ENCODE results near the gene PALM2AKAP2.

The PALM2AKAP2 gene

DNA sequence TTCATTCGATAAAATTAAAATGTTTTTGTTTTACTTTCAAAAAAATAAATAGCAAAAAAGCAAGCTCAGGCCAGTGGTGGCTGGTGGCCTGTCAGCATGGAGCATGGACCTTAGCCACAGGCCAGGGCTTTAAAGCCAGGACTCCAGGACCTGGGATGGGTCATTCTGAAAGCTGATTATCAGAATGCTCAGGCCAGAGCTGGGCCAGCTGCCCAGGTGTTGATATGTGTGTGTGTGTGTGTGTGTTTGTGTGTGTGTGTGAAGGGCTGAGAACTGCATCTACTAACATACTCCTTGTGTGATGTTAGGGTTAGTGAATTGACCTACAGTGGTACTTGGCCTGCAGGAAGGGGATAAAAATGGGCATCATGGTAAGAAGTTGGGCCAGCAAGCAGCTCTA, 21.5 kb downstream of the PALM2AKAP2 start:
- no peaks in the 10 kb centered on the region for H3K36me3 ChIP-seq (ENCODE audit: insufficient read depth, low read length)
- H3K4me2 ChIP-seq (ENCODE audit: low read length) = no peak overlapping the region
- H3K27ac ChIP-seq (ENCODE audit: low read depth, low read length, poor library complexity, severe bottlenecking) = no peak overlapping the region
- no peaks in the 10 kb centered on the region for H3K4me1 ChIP-seq (ENCODE audit: insufficient read depth, low read length, severe bottlenecking)
- no peaks in the 10 kb centered on the region for H3K9me3 ChIP-seq (ENCODE audit: low read length)
- no peaks in the 10 kb centered on the region for H3K27me3 ChIP-seq (ENCODE audit: insufficient read depth, low read length)
- no peak overlapping the region for H3K4me3 ChIP-seq (ENCODE audit: low read depth, low read length, poor library complexity, severe bottlenecking)
- H3K9me2 ChIP-seq (ENCODE audit: low read depth, low read length) = no peaks in the 10 kb centered on the region
- H3K9ac ChIP-seq (ENCODE audit: low read length) = no peak overlapping the region
- H4K20me1 ChIP-seq (ENCODE audit: insufficient read depth, low read length) = no peaks in the 10 kb centered on the region
- no peaks in the 10 kb centered on the region for H3K79me2 ChIP-seq (ENCODE audit: insufficient read depth, low read length)
- no peak overlapping the region for H2AFZ ChIP-seq (ENCODE audit: low read length)
- TF ChIP-seq, protein P1, sequence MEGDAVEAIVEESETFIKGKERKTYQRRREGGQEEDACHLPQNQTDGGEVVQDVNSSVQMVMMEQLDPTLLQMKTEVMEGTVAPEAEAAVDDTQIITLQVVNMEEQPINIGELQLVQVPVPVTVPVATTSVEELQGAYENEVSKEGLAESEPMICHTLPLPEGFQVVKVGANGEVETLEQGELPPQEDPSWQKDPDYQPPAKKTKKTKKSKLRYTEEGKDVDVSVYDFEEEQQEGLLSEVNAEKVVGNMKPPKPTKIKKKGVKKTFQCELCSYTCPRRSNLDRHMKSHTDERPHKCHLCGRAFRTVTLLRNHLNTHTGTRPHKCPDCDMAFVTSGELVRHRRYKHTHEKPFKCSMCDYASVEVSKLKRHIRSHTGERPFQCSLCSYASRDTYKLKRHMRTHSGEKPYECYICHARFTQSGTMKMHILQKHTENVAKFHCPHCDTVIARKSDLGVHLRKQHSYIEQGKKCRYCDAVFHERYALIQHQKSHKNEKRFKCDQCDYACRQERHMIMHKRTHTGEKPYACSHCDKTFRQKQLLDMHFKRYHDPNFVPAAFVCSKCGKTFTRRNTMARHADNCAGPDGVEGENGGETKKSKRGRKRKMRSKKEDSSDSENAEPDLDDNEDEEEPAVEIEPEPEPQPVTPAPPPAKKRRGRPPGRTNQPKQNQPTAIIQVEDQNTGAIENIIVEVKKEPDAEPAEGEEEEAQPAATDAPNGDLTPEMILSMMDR (IDR thresholded peaks at IDR 0.05; ENCODE audit: low read length) = no peak
- TF ChIP-seq EZH2 (IDR thresholded peaks at IDR 0.05; ENCODE audit: borderline replicate concordance, low read length) = no peak
- H3F3A ChIP-seq (ENCODE audit: insufficient read depth, low read length) = no peaks in the 10 kb centered on the region

DNA sequence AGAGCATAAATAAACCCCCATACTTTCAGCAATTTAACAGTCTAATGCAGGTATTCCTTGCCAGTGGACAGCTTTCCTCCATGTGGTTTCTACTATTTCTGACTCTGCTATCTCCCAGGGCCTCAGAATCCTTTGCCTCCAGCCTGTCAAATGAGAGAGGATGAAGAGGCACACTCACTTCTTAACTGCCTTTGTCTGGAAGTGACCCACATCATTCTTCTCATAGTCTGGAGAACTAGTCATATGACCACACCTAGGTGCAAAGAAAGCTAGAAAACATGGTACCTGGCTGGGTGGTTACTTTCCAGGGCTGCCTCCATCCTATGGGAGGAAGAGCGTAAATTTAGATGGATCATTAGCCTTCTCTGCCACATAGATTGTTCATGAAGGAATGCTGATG, 22.5 kb downstream of the PALM2AKAP2 start:
- Histone ChIP-seq H3F3A (ENCODE audit: insufficient read depth, low read length) (no peaks in the 10 kb centered on the region), H3K36me3 (ENCODE audit: insufficient read depth, low read length) (no peaks in the 10 kb centered on the region), H3K79me2 (ENCODE audit: insufficient read depth, low read length) (no peaks in the 10 kb centered on the region), H3K4me3 (ENCODE audit: low read depth, low read length, poor library complexity, severe bottlenecking) (no peak overlapping the region), H4K20me1 (ENCODE audit: insufficient read depth, low read length) (no peaks in the 10 kb centered on the region), H3K4me1 (ENCODE audit: insufficient read depth, low read length, severe bottlenecking) (no peaks in the 10 kb centered on the region), H3K27me3 (ENCODE audit: insufficient read depth, low read length) (no peaks in the 10 kb centered on the region), H3K9me2 (ENCODE audit: low read depth, low read length) (no peaks in the 10 kb centered on the region), H3K4me2 (ENCODE audit: low read length) (no peak overlapping the region), H3K9me3 (ENCODE audit: low read length) (no peaks in the 10 kb centered on the region), H3K27ac (ENCODE audit: low read depth, low read length, poor library complexity, severe bottlenecking) (no peak overlapping the region), H3K9ac (ENCODE audit: low read length) (no peak overlapping the region), H2AFZ (ENCODE audit: low read length) (no peak overlapping the region)
- TF ChIP-seq, protein P1 (IDR thresholded peaks at IDR 0.05; ENCODE audit: low read length) = no peak
- no peak for TF ChIP-seq EZH2 (IDR thresholded peaks at IDR 0.05; ENCODE audit: borderline replicate concordance, low read length)

DNA sequence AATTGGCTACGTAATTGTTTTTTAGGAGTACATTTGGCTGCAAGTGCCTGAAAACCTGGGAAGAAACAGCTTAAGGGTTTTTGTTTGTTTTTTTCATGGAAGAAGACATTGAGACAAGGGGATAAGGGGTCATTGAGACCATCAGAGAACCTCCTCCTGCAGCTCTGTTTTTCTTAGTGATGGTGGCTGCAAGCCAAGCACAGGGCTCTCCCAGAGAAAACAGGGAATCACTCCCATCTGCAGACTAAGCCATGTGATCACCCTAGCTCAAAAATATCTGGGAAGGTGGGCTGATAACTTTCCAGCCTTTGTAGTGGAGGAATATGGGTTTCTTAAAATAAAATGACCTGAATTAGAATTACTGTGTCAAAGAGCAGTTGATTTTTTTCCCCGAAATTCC, 25.1 kb downstream of the PALM2AKAP2 start:
- no peaks in the 10 kb centered on the region for H3K36me3 ChIP-seq (ENCODE audit: insufficient read depth, low read length)
- TF ChIP-seq EZH2 (IDR thresholded peaks at IDR 0.05; ENCODE audit: borderline replicate concordance, low read length) = no peak
- TF ChIP-seq, protein P1 (IDR thresholded peaks at IDR 0.05; ENCODE audit: low read length) = no peak
- H3K4me2 ChIP-seq (ENCODE audit: low read length) = no peak overlapping the region
- no peaks in the 10 kb centered on the region for H3F3A ChIP-seq (ENCODE audit: insufficient read depth, low read length)
- H3K27ac ChIP-seq (ENCODE audit: low read depth, low read length, poor library complexity, severe bottlenecking) = no peak overlapping the region
- H4K20me1 ChIP-seq (ENCODE audit: insufficient read depth, low read length) = no peaks in the 10 kb centered on the region
- H3K9me3 ChIP-seq (ENCODE audit: low read length) = no peaks in the 10 kb centered on the region
- H3K9ac ChIP-seq (ENCODE audit: low read length) = no peak overlapping the region
- H2AFZ ChIP-seq (ENCODE audit: low read length) = no peak overlapping the region
- no peak overlapping the region for H3K4me3 ChIP-seq (ENCODE audit: low read depth, low read length, poor library complexity, severe bottlenecking)
- no peaks in the 10 kb centered on the region for H3K9me2 ChIP-seq (ENCODE audit: low read depth, low read length)
- no peaks in the 10 kb centered on the region for H3K27me3 ChIP-seq (ENCODE audit: insufficient read depth, low read length)
- H3K79me2 ChIP-seq (ENCODE audit: insufficient read depth, low read length) = no peaks in the 10 kb centered on the region
- H3K4me1 ChIP-seq (ENCODE audit: insufficient read depth, low read length, severe bottlenecking) = no peaks in the 10 kb centered on the region

Measured in OCI-LY1 (cell line).